GM12892 (cell line): ENCODE measurements around the gene GADD45G.
A peak's percentile ranks its signal among the peaks of the same experiment; 100 is the strongest.

Experiments
- DNase-seq: peaks from one replicate; pipeline ENCODE4 v3.0.0; 2011; ENCODE audit not compliant: insufficient read length
- FAIRE-seq: peaks from 2 replicates; lab custom pipeline; 2011; peaks lifted over from hg19 to GRCh38; lab: Jason Lieb, UNC
- POLR2A ChIP-seq: IDR thresholded peaks from 2 replicates; pipeline ENCODE4 v1.6.1; 2011; ENCODE audit warnings: low read depth, low read length, control low read depth
- POLR2AphosphoS5 ChIP-seq: IDR thresholded peaks from 2 replicates; pipeline ENCODE4 v1.6.1; 2011; ENCODE audit warnings: low read depth, low read length, control low read depth
- TAF1 ChIP-seq: IDR thresholded peaks from 2 replicates; pipeline ENCODE4 v1.6.1; 2011; ENCODE audit warnings: low read depth, mild to moderate bottlenecking, control low read depth, low read length, borderline replicate concordance

GADD45G gene

DNA sequence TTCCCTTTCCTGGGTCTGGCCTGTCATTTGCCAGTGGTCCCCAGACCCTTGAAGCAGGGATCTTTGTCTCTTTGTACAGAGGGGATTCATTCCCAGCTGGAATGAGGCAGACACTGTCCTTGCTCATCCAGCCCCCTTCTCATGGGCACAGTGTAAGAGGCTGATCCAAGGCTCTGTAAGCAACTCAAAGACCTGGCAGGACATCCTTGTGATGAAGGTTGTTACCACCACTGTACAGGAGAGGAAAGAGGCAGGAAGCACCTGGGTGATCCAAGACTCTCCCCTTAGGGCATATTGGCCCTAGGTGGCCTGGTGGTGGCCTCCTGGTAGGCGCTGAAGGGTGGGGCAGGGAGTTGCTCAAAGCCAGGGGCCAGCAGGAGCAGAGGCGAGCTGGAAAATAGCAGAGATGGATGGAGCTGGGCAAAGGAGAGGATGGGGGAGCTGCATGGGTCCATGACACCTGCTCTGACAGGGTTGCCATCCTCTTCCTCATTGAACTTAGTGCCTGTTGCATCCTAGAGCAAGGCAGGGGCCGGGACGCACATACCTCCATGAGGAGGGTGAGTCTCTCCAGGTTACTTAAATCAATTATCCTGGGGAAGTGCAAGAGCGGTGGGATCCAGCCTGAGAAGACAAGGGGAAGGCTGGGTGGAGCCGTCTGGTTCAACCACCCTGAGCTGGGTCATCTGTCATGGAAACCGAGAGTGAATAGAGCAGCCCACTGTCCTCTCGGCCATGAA, 9.8 kb upstream of the GADD45G start:
- FAIRE-seq = no peak
- no peak for DNase-seq
- no peak for TF ChIP-seq POLR2A

GRCh38 chr9:89595646-89596045, 9.2 kb upstream of the GADD45G start:
- FAIRE-seq (no peak), DNase-seq (no peak)
- TF ChIP-seq POLR2A (no peak), TAF1 (no peak), POLR2AphosphoS5 (no peak)

GRCh38 chr9:89596937-89597555, 7.8 kb upstream of the GADD45G start:
- no peak for TF ChIP-seq POLR2AphosphoS5
- TF ChIP-seq POLR2A = no peak
- TF ChIP-seq TAF1 = no peak
- DNase-seq (no peak), FAIRE-seq (no peak)

DNA sequence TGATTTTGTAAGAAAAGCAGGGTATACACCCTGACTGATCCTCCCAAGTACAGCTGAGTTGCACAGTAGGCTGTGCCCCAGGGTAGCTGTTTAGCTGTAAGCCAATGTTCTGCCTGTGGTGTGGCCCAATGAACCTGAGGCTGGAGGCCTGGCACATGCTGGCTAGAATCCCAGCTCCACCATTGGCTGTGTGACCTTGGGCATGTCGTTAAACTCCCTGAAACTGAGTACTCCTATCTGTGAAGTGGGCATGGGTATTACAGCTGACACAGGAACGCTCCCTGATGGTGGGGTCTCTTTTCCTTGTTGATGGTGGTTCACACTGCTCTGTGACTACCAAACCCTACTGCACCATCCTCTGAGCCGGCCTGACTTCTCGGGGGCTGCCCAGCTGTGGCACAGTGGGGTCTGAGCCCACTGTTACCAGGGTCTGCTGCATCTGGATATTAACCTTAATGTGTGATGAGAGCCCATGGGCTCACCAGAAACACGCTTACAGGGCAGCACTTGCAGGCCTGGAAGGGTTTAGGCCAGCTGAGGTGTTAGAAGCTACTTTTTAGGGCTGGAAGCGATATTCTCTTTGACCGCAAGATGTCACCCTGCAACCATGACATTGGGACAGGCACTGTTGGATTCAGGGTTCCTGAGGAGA, 7.0 kb upstream of the GADD45G start:
- TF ChIP-seq TAF1 (no peak), POLR2A (no peak), POLR2AphosphoS5 (no peak)
- DNase-seq = no peak
- FAIRE-seq = peak; percentile 87

- TF ChIP-seq POLR2A (no peak), POLR2AphosphoS5 (no peak), TAF1 (no peak)
- no peak for DNase-seq
- no peak for FAIRE-seq
These were observed 6.5 kb upstream of the GADD45G start for GRCh38 chr9:89598363-89598713.

DNA sequence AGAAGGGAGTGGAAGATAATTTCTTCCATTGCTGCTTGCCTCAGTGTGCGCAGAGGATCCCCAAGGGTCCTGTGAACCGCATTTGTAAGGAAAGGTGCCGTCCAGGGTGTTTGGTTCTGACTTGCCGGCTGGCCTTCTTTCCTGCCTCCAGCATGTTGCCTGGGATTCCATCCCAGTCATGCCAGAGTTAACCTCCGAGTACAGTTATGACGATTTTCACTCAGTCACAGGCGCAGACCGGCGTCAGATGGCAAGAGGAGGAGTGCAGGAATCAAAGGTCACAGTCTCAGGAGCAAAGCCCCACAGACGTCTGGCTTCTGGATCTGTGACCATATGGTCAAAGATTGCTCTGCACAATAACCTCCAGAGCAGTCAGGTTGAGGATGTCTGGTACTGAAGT, 5.9 kb upstream of the GADD45G start:
- no peak for DNase-seq
- no peak for FAIRE-seq
- TF ChIP-seq POLR2A (no peak), TAF1 (no peak)

DNA sequence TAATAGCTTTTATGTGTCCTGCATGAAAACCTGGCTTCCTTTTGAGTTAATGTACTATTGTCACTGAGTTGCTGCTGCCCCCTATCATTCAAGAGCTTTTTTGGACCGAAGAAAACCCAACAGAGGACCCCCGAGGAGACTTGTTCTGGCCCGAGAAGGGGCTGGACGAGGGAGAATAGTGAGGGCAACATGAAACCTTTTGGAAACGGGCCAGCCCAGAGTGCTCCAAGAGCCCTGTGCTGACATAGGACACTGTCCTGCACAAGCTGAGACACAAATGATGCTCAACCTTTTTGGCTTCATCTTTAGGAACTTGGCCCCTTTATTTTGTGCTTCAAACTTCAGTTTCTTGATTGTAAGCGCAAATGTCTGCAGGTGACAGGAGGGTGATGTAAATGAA, 4.0 kb upstream of the GADD45G start:
- no peak for TF ChIP-seq TAF1
- TF ChIP-seq POLR2AphosphoS5 = no peak
- no peak for TF ChIP-seq POLR2A
- FAIRE-seq (no peak), DNase-seq (no peak)

GRCh38 chr9:89601306-89601705, 3.5 kb upstream of the GADD45G start:
- no peak for FAIRE-seq
- DNase-seq = no peak

GRCh38 chr9:89601856-89602562, 2.8 kb upstream of the GADD45G start:
- TF ChIP-seq TAF1 (no peak), POLR2A (no peak), POLR2AphosphoS5 (no peak)
- DNase-seq (no peak), FAIRE-seq (no peak)

More at GRCh38 chr9:89601306-89601705, 3.5 kb upstream of the GADD45G start:
- TF ChIP-seq POLR2AphosphoS5 = no peak
- TF ChIP-seq TAF1 = no peak
- no peak for TF ChIP-seq POLR2A

GRCh38 chr9:89602978-89603766, 1.6 kb upstream of the GADD45G start:
- TF ChIP-seq POLR2AphosphoS5 (no peak), TAF1 (no peak), POLR2A (no peak)
- peak; percentile 67 for FAIRE-seq
- peak; percentile 51 for DNase-seq

- peak; percentile 80 for FAIRE-seq
- no peak for DNase-seq
- TF ChIP-seq POLR2AphosphoS5 = no peak
- TF ChIP-seq POLR2A = no peak
These were observed 796 bp upstream of the GADD45G start for GRCh38 chr9:89603767-89604665.
